H1 (cell line): ENCODE results near the gene PPP1R27. TPM values are rescaled to one million over a fixed set of nuclear protein-coding genes. Genes with fewer than 3 reads are reported as not detected.

Source experiments
- CTCF ChIA-PET: fragments of 300-600 bp; sonication (Branson Sonifier 250); formaldehyde crosslinking; loops from one replicate; lab custom pipeline; 2021; ENCODE audit not compliant: partially characterized antibody; lab: Charles Lee
- POLR2A ChIA-PET: fragments of 300-600 bp; sonication (Branson Sonifier 250); formaldehyde crosslinking; loops from one replicate; lab custom pipeline; 2021; ENCODE audit warnings: inconsistent platforms; ENCODE audit not compliant: partially characterized antibody; lab: Charles Lee
- DNase-seq, 2 experiments: peaks; one replicate each; pipeline versions ENCODE4 v3.0.0 to v3.0.0-alpha.2; 2010 to 2022; ENCODE audit warnings: low spot score in 2 of 2, low read depth in 1 of 2, mixed read lengths in 1 of 2
- FAIRE-seq: peaks from 2 replicates; lab custom pipeline; 2011; peaks lifted over from hg19 to GRCh38; lab: Jason Lieb, UNC
- H2AFZ ChIP-seq: 2 replicates; pipeline ENCODE4 v1.8.1; 2012; ENCODE audit warnings: low read length, inconsistent platforms
- H2AK5ac ChIP-seq: 2 replicates; pipeline ENCODE4 v1.6.1; 2013; ENCODE audit warnings: low read depth, low read length
- H2BK120ac ChIP-seq: replicated peaks from 2 replicates; pipeline ENCODE3; 2013; ENCODE audit warnings: low read depth, low read length, inconsistent platforms
- H2BK12ac ChIP-seq: 2 replicates; pipeline ENCODE4 v1.6.1; 2013; ENCODE audit warnings: low read depth, low read length
- H2BK15ac ChIP-seq: 2 replicates; pipeline ENCODE4 v1.6.1; 2013; ENCODE audit warnings: low read length
- H2BK20ac ChIP-seq: 2 replicates; pipeline ENCODE4 v1.6.1; 2013; ENCODE audit warnings: low read length
- H2BK5ac ChIP-seq: 2 replicates; pipeline ENCODE4 v1.6.1; 2013; ENCODE audit warnings: low read depth, low read length
- H3K14ac ChIP-seq: 2 replicates; pipeline ENCODE4 v1.6.1; 2013; ENCODE audit warnings: inconsistent platforms; ENCODE audit not compliant: insufficient read length
- H3K18ac ChIP-seq: 2 replicates; pipeline ENCODE4 v1.6.1; 2013; ENCODE audit warnings: low read length; ENCODE audit errors: extremely low read depth
- H3K23ac ChIP-seq: 2 replicates; pipeline ENCODE4 v1.6.1; 2013; ENCODE audit warnings: inconsistent platforms; ENCODE audit not compliant: insufficient read length
- H3K23me2 ChIP-seq: 2 replicates; pipeline ENCODE4 v1.6.1; 2013; ENCODE audit warnings: low read depth, low read length
- H3K27ac ChIP-seq: 2 replicates; pipeline ENCODE4 v1.6.1; 2011; ENCODE audit warnings: low read depth, low read length, inconsistent platforms
- H3K27me3 ChIP-seq, 4 experiments: replicated peaks in 1 of 4; 1 replicate in 1 of 4; 2 replicates in 3 of 4; pipeline versions ENCODE4 v1.6.1 to v1.8.1; 2011 to 2013; ENCODE audit warnings: low read length in 3 of 4, mild to moderate bottlenecking in 3 of 4, inconsistent platforms in 2 of 4, mixed read lengths in 2 of 4, moderate library complexity in 1 of 4; ENCODE audit not compliant: control insufficient read depth in 3 of 4, insufficient read depth in 3 of 4; ENCODE audit errors: extremely low read depth in 1 of 4
- H3K36me3 ChIP-seq, 4 experiments: 2 replicates each; pipeline versions ENCODE4 v1.6.1 to v1.8.1; 2011 to 2013; ENCODE audit warnings: mild to moderate bottlenecking in 4 of 4, low read length in 3 of 4, moderate library complexity in 2 of 4, control low read depth in 1 of 4, inconsistent platforms in 1 of 4; ENCODE audit not compliant: insufficient read depth in 4 of 4, control insufficient read depth in 2 of 4
- H3K4ac ChIP-seq: replicated peaks from 2 replicates; pipeline ENCODE3; 2013; ENCODE audit warnings: low read length, low read depth, mixed read lengths, inconsistent platforms; ENCODE audit not compliant: insufficient read length
- H3K4me1 ChIP-seq, 4 experiments: replicated peaks in 1 of 4; 1 replicate in 1 of 4; 2 replicates in 3 of 4; pipeline versions ENCODE4 v1.6.1 to v1.8.1; 2011 to 2013; ENCODE audit warnings: low read length in 3 of 4, inconsistent platforms in 2 of 4, mixed read lengths in 1 of 4; ENCODE audit not compliant: insufficient read depth in 4 of 4, control insufficient read depth in 3 of 4
- H3K4me2 ChIP-seq, 2 experiments: 2 replicates each; pipeline versions ENCODE4 v1.6.1 to v1.8.1; 2011 to 2013; ENCODE audit warnings: low read depth in 2 of 2, low read length in 2 of 2, control low read depth in 1 of 2, inconsistent platforms in 1 of 2, mild to moderate bottlenecking in 1 of 2; ENCODE audit not compliant: insufficient read depth in 1 of 2
- H3K4me3 ChIP-seq, 4 experiments: fragments of 200-600, 300-600 bp in 1 of 4; sonication (generic), shearing (Covaris generic), sonication (Bioruptor Twin) in 1 of 4; 2 replicates each; pipeline versions ENCODE4 v1.5.1 to v1.8.1; 2011 to 2016; ENCODE audit warnings: low read length in 4 of 4, low read depth in 3 of 4, control low read depth in 2 of 4, inconsistent platforms in 2 of 4, mild to moderate bottlenecking in 2 of 4, mixed read lengths in 1 of 4, moderate library complexity in 1 of 4; ENCODE audit not compliant: insufficient read depth in 2 of 4; ENCODE audit errors: extremely low read depth in 1 of 4
- H3K56ac ChIP-seq: replicated peaks from 2 replicates; pipeline ENCODE3; 2013; ENCODE audit warnings: low read depth, mild to moderate bottlenecking, mixed read lengths, low read length, inconsistent platforms; ENCODE audit not compliant: insufficient read length
- H3K79me1 ChIP-seq: 2 replicates; pipeline ENCODE4 v1.6.1; 2013; ENCODE audit warnings: low read depth, low read length, control low read depth
- H3K79me2 ChIP-seq, 2 experiments: 2 replicates each; pipeline versions ENCODE4 v1.6.1 to v1.8.1; 2012 to 2013; ENCODE audit warnings: low read length in 2 of 2, mild to moderate bottlenecking in 2 of 2, inconsistent platforms in 1 of 2; ENCODE audit not compliant: insufficient read depth in 2 of 2, control insufficient read depth in 1 of 2
- H3K9ac ChIP-seq, 4 experiments: replicated peaks in 1 of 4; 1 replicate in 1 of 4; 2 replicates in 3 of 4; pipeline versions ENCODE4 v1.6.1 to v1.8.1; 2011 to 2013; ENCODE audit warnings: low read depth in 3 of 4, low read length in 3 of 4, control low read depth in 2 of 4, mild to moderate bottlenecking in 2 of 4, moderate library complexity in 2 of 4, inconsistent platforms in 1 of 4; ENCODE audit errors: extremely low read depth in 1 of 4
- H3K9me3 ChIP-seq, 2 experiments: 2 replicates each; pipeline versions ENCODE4 v1.6.1 to v1.8.1; 2012 to 2013; ENCODE audit warnings: mild to moderate bottlenecking in 2 of 2, moderate library complexity in 2 of 2, control low read depth in 1 of 2, inconsistent platforms in 1 of 2, low read depth in 1 of 2, low read length in 1 of 2, mixed read lengths in 1 of 2; ENCODE audit not compliant: insufficient read depth in 2 of 2
- H4K20me1 ChIP-seq, 2 experiments: replicated peaks in 1 of 2; 2 replicates each; pipeline versions ENCODE3 to v1.8.1; 2011 to 2013; ENCODE audit warnings: inconsistent platforms in 2 of 2, low read length in 2 of 2, mild to moderate bottlenecking in 1 of 2; ENCODE audit not compliant: insufficient read depth in 2 of 2, control insufficient read depth in 1 of 2
- H4K5ac ChIP-seq: 2 replicates; pipeline ENCODE4 v1.6.1; 2013; ENCODE audit warnings: low read length, low read depth, mixed read lengths, inconsistent platforms; ENCODE audit not compliant: insufficient read length
- H4K8ac ChIP-seq: 2 replicates; pipeline ENCODE4 v1.8.0; 2013; ENCODE audit warnings: mild to moderate bottlenecking, moderate library complexity, low read length, inconsistent platforms; ENCODE audit not compliant: insufficient read depth; ENCODE audit errors: extremely low read depth
- H4K91ac ChIP-seq: replicated peaks from 2 replicates; pipeline ENCODE3; 2013; ENCODE audit warnings: low read length, mixed read lengths, inconsistent platforms; ENCODE audit not compliant: insufficient read length
- CBX5 ChIP-seq: fragments of 300-800, 300-1000 bp; sonication (generic); IDR thresholded peaks from 2 replicates; pipeline ENCODE4 v1.7.1; 2016; ENCODE audit warnings: antibody characterized with exemption, low read length, low read depth
- CTBP2 ChIP-seq: IDR thresholded peaks from 2 replicates; pipeline ENCODE4 v1.7.0; 2011; ENCODE audit warnings: borderline replicate concordance, mild to moderate bottlenecking, moderate library complexity, mixed read lengths, low read length; ENCODE audit not compliant: insufficient read depth, insufficient read length
- FOSL1 ChIP-seq: IDR thresholded peaks from 2 replicates; pipeline ENCODE4 v1.6.1; 2011; ENCODE audit warnings: mild to moderate bottlenecking, low read depth, low read length, moderate library complexity; ENCODE audit not compliant: insufficient read depth
- GABPA ChIP-seq: IDR thresholded peaks from 2 replicates; pipeline ENCODE4 v1.6.1; 2011; ENCODE audit warnings: mild to moderate bottlenecking, low read length, moderate library complexity, borderline replicate concordance; ENCODE audit not compliant: insufficient read depth
- JUND ChIP-seq: IDR thresholded peaks from 2 replicates; pipeline ENCODE4 v1.6.1; 2011; ENCODE audit warnings: mild to moderate bottlenecking, improper control_type of control experiment, low read length
- MAFK ChIP-seq: IDR thresholded peaks from 2 replicates; pipeline ENCODE4 v1.6.1; 2012; ENCODE audit warnings: low read depth, mild to moderate bottlenecking, improper control_type of control experiment, low read length
- SIRT6 ChIP-seq: IDR thresholded peaks from one replicate; pipeline ENCODE4 v1.7.1; 2012; ENCODE audit warnings: low read length, inconsistent platforms
- SP4 ChIP-seq: IDR thresholded peaks from 2 replicates; pipeline ENCODE4 v1.6.1; 2012; ENCODE audit warnings: low read length, inconsistent platforms
- TCF12 ChIP-seq: IDR thresholded peaks from 2 replicates; pipeline ENCODE4 v1.6.1; 2011; ENCODE audit warnings: low read depth, mild to moderate bottlenecking, low read length
- USF2 ChIP-seq: IDR thresholded peaks from 2 replicates; pipeline ENCODE4 v1.6.1; 2011; ENCODE audit warnings: low read length, improper control_type of control experiment
- WGBS, 2 experiments: shearing (Covaris generic) in 1 of 2; methylation state at CpG; one replicate each; pipeline versions ENCODE4 v1.1.6 to v1.1.7; 2013 to 2015; ENCODE audit warnings: low lambda C conversion rate in 2 of 2, mixed read lengths in 2 of 2, inconsistent platforms in 1 of 2, low coverage in 1 of 2, missing lambda C conversion rate in 1 of 2; ENCODE audit not compliant: insufficient replicate concordance in 2 of 2, insufficient coverage in 1 of 2, insufficient read length in 1 of 2; ENCODE audit errors: extremely low coverage in 1 of 2, missing lambda C conversion rate in 1 of 2; 5-methylcytosine and 5-hydroxymethylcytosine counted together
- polyA plus RNA-seq, 7 experiments: library from polyadenylated mRNA; depleted of rRNA in 3 of 7; stranded (reverse) in 5 of 7; unstranded in 2 of 7; fragments of >200 nt in 5 of 7; fragments of 200-250 nt in 2 of 7; gene quantifications; 1 replicate in 5 of 7; 2 replicates in 1 of 7; 4 replicates in 1 of 7; pipeline versions ENCODE4 v1.2.1 to v1.2.3, GENCODE V29; 2011 to 2013; ENCODE audit warnings: missing spikeins in 2 of 7, mixed read lengths in 2 of 7
- total RNA-seq: library from RNA; stranded (reverse); fragmentation: NEBNext Ultra II Directional; extraction: Animal tissue kit (Norgen Biotek cat#: 25700); gene quantifications from 2 replicates; pipeline ENCODE4 v1.2.1, GENCODE V29; 2021

The PPP1R27 gene
- total and polyA plus RNA-seq, 2 of the 8 experiments (the other 6 are each of a cell fraction or from before 2014, with no cell fraction given), result 0.27 TPM; not detected in 1

- peak; percentile 60 for FAIRE-seq
- no peak for TF ChIP-seq CBX5
- peak; percentile 96 for TF ChIP-seq GABPA
- TF ChIP-seq SP4, result peak; percentile 65; the same call in 1 of the 2 replicates
- TF ChIP-seq USF2, result no peak
- TF ChIP-seq JUND, result peak; percentile 89
- TF ChIP-seq MAFK, result peak; percentile 40; the same call in 1 of the 2 replicates
- no peak for TF ChIP-seq CTBP2
- TF ChIP-seq FOSL1, result no peak
- no peak for TF ChIP-seq TCF12
- no peak for TF ChIP-seq SIRT6
Observed at GRCh38 chr17:81860756-81861568, 26.1 kb upstream of the PPP1R27 start.

More at GRCh38 chr17:81860756-81861568, 26.1 kb upstream of the PPP1R27 start:
- Histone ChIP-seq H3K79me2 (peaks cover 13 to 56% of the 10 kb centered on the region in 2 experiments), H3K36me3 (peaks cover 6 to 33% (median 14%) of the 10 kb centered on the region in 4 experiments; a peak in 7 of 8 replicates), H2BK20ac (no peak overlapping the region), H3K4ac (peak overlapping the region; percentile 97), H3K79me1 (peaks cover 13% of the 10 kb centered on the region), H3K27me3 (no peaks in the 10 kb centered on the region), H4K8ac (peak overlapping the region; percentile 94; the same call in 1 of the 2 replicates), H2BK12ac (peak overlapping the region; percentile 90), H3K27ac (peak overlapping the region; percentile 69; the same call in 1 of the 2 replicates), H3K9ac (peak overlapping the region; percentile 76 to 92 (median 86)), H3K18ac (peak overlapping the region; percentile 98; the same call in 1 of the 2 replicates), H4K20me1 (peaks cover 10 to 33% of the 10 kb centered on the region in 2 experiments), H2BK15ac (no peak overlapping the region), H3K9me3 (no peaks in the 10 kb centered on the region), H2AK5ac (peak overlapping the region; percentile 71; the same call in 1 of the 2 replicates), H3K23ac (no peak overlapping the region), H3K4me2 (peak overlapping the region; percentile 83 to 92), H3K14ac (no peak overlapping the region), H4K91ac (peak overlapping the region; percentile 87), H2AFZ (no peak overlapping the region), H4K5ac (peak overlapping the region; percentile 80), H3K56ac (no peak overlapping the region), H3K23me2 (peaks cover 8% of the 10 kb centered on the region), H2BK120ac (no peak overlapping the region), H2BK5ac (peak overlapping the region; percentile 98), H3K4me3 (peak overlapping the region; percentile 79 to 95 (median 90)), H3K4me1 (peaks cover 0 to 5% (median 5%) of the 10 kb centered on the region in 4 experiments; a peak in 5 of 7 replicates)
- CTCF ChIA-PET, result interaction anchor here (1.0 kb wide), 1 partner anchor 27 kb away, joined by 3 read pairs; no protein-coding TSS in a partner anchor
- POLR2A ChIA-PET, result interaction anchor here (0.6 to 3.6 kb wide), 18 partner anchors 9 to 350 kb away, joined by 3 to 18 read pairs (median 4); partner anchors contain the start of genes ARHGDIA, CCDC137, MCRIP1 and MRPL12
- DNase-seq, result peak; percentile 99 to 100
- WGBS, 2 experiments, result 2% methylated on average over 62 of the region's 74 CpGs; no CpG with 5 or more reads in 1 of the 2 experiments
